HEK293T (cell line): ENCODE measurements around the gene TFDP2.

ENCODE experiments used
- FOXA1 ChIP-seq: fragments of 450-650 bp; IDR thresholded peaks from 2 replicates; pipeline ENCODE4 v1.6.1; 2016; ENCODE audit warnings: mild to moderate bottlenecking
- FOXK2 ChIP-seq: fragments of 450-650 bp; IDR thresholded peaks from 2 replicates; pipeline ENCODE4 v1.6.1; 2016; ENCODE audit warnings: mild to moderate bottlenecking
- FOXM1 ChIP-seq: fragments of 450-650 bp; IDR thresholded peaks from 2 replicates; pipeline ENCODE4 v1.6.1; 2017; ENCODE audit warnings: mild to moderate bottlenecking, borderline replicate concordance
- LEF1 ChIP-seq: fragments of 450-650 bp; IDR thresholded peaks from 2 replicates; pipeline ENCODE4 v1.6.1; 2017; ENCODE audit warnings: mild to moderate bottlenecking, borderline replicate concordance
- NFRKB ChIP-seq: fragments of 450-650 bp; IDR thresholded peaks from 2 replicates; pipeline ENCODE4 v1.6.1; 2016; ENCODE audit warnings: mild to moderate bottlenecking, moderate library complexity
- SP1 ChIP-seq: fragments of 450-650 bp; IDR thresholded peaks from 2 replicates; pipeline ENCODE4 v1.6.1; 2017
- SUZ12 ChIP-seq: fragments of 450-650 bp; IDR thresholded peaks from 2 replicates; pipeline ENCODE4 v1.6.1; 2016; ENCODE audit warnings: mild to moderate bottlenecking

- no peak for TF ChIP-seq FOXA1
- TF ChIP-seq SUZ12 = no peak
- no peak for TF ChIP-seq FOXM1
- TF ChIP-seq FOXK2 = no peak
- no peak for TF ChIP-seq SP1
- TF ChIP-seq LEF1 = no peak
- TF ChIP-seq NFRKB = no peak
Measured at GRCh38 chr3:142040941-142041491, 108.3 kb downstream of the TFDP2 start.
